Measurements from ENCODE around the gene ABLIM2. TPM values are rescaled to one million over a fixed set of nuclear protein-coding genes. Genes with fewer than 3 reads are reported as not detected.

The ABLIM2 gene
- total RNA-seq, 1 experiment from 2014 or later: 6.1 TPM

DNA sequence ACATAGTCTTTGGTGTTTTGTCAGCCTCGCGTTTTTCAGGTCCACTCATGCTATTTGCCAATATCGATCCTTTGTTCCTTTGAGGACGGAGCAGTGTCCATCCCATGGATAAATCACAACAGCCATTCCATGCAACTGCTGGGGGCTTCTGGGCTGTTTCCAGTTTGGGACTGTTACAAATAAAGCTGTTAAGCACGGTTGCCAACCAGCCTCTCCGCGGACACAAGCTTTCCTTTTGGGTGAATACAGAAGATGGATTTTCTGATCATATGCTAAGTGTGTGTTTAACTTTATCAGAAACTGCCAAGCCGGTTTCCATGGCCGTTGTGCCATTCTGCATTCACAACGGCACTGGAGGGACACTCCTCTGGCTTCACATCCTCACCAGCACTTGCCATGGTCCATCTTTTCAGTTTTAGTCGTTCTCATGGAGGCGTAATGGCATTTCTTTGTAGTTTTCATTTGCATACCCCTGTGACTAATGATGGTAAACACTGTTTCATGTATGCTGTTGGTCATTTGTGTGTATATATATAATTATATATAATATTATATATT lies 67.8 kb downstream of the ABLIM2 start:
- Histone ChIP-seq H3K27ac (ENCODE audit: low read depth, low read length) (no peak overlapping the region), H2AFZ (ENCODE audit: low read depth, low read length, poor library complexity, severe bottlenecking) (no peak overlapping the region), H3K9me2 (ENCODE audit: insufficient read depth) (no peaks in the 10 kb centered on the region), H3K4me3 (replicated peaks in 1 of 2; ENCODE audit: low read depth in 1 of 2, low read length in 2 of 2) (no peak overlapping the region), H3K9ac (ENCODE audit: low read length) (no peak overlapping the region), H4K20me1 (ENCODE audit: insufficient read depth) (no peaks in the 10 kb centered on the region), H3K4me1 (ENCODE audit: control insufficient read depth in 1 of 2, insufficient read depth in 2 of 2, low read length in 2 of 2) (peaks cover 0 to 8% of the 10 kb centered on the region in 2 experiments; a peak in 1 of 4 replicates), H3K4me2 (ENCODE audit: low read length) (no peak overlapping the region), H3K27me3 (ENCODE audit: insufficient read depth, low read length) (no peaks in the 10 kb centered on the region), H3K36me3 (ENCODE audit: control insufficient read depth in 1 of 2, insufficient read depth in 2 of 2, low read length in 2 of 2) (no peaks in the 10 kb centered on the region), H3K9me3 (ENCODE audit: control insufficient read depth in 1 of 2, insufficient read depth in 1 of 2, low read depth in 1 of 2, low read length in 2 of 2) (peaks cover 0 to 7% of the 10 kb centered on the region in 2 experiments; a peak in 1 of 4 replicates), H3K79me2 (ENCODE audit: insufficient read depth, low read length) (no peaks in the 10 kb centered on the region)
- ChIA-PET POLR2A (no interaction called here), RAD21 (ENCODE audit: low non-redundant PET in 1 of 2, low total read pairs in 2 of 2, uncharacterized antibody in 2 of 2, unreplicated experiment in 2 of 2) (no interaction called here), CTCF (no interaction called here)
- ATAC-seq (no peak), DNase-seq (ENCODE audit: low read depth, low spot score) (no peak)
- intact Hi-C loops (cut with micrococcal nuclease): no loop called here
- TF ChIP-seq EZH2 (IDR thresholded peaks at IDR 0.05) (no peak), ZFX (IDR thresholded peaks at IDR 0.05) (no peak), ZBTB33 (IDR thresholded peaks at IDR 0.05; ENCODE audit: extremely low read depth, insufficient replicate concordance, low read length) (no peak), ATF3 (IDR thresholded peaks at IDR 0.05) (no peak), EGR1 (IDR thresholded peaks at IDR 0.05; ENCODE audit: low read depth) (no peak), SIN3A (IDR thresholded peaks at IDR 0.05; ENCODE audit: low read depth) (no peak), SRF (IDR thresholded peaks at IDR 0.05; ENCODE audit: low read depth) (no peak), JUND (IDR thresholded peaks at IDR 0.05) (no peak), SP1 (IDR thresholded peaks at IDR 0.05; ENCODE audit: low read depth) (no peak), ELF1 (IDR thresholded peaks at IDR 0.05; ENCODE audit: borderline replicate concordance, low read depth) (no peak), ZNF274 (IDR thresholded peaks at IDR 0.05; ENCODE audit: low read depth, low read length) (no peak), RAD21 (IDR thresholded peaks at IDR 0.05; ENCODE audit: low read depth) (no peak), CEBPB (IDR thresholded peaks at IDR 0.05; ENCODE audit: low read depth) (no peak), EZH2phosphoT487 (IDR thresholded peaks at IDR 0.05; ENCODE audit: borderline replicate concordance) (no peak), TCF7L2 (IDR thresholded peaks at IDR 0.05; ENCODE audit: borderline replicate concordance, extremely low read depth, insufficient read depth, insufficient read length) (no peak), POLR2A (IDR thresholded peaks at IDR 0.05; ENCODE audit: borderline replicate concordance, extremely low read depth, insufficient read depth, insufficient read length) (no peak), MAX (IDR thresholded peaks at IDR 0.05) (no peak), YY1 (IDR thresholded peaks at IDR 0.05; ENCODE audit: extremely low read depth, insufficient replicate concordance, low read depth, low read length) (no peak)
- TF ChIP-seq, protein P1, sequence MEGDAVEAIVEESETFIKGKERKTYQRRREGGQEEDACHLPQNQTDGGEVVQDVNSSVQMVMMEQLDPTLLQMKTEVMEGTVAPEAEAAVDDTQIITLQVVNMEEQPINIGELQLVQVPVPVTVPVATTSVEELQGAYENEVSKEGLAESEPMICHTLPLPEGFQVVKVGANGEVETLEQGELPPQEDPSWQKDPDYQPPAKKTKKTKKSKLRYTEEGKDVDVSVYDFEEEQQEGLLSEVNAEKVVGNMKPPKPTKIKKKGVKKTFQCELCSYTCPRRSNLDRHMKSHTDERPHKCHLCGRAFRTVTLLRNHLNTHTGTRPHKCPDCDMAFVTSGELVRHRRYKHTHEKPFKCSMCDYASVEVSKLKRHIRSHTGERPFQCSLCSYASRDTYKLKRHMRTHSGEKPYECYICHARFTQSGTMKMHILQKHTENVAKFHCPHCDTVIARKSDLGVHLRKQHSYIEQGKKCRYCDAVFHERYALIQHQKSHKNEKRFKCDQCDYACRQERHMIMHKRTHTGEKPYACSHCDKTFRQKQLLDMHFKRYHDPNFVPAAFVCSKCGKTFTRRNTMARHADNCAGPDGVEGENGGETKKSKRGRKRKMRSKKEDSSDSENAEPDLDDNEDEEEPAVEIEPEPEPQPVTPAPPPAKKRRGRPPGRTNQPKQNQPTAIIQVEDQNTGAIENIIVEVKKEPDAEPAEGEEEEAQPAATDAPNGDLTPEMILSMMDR (IDR thresholded peaks at IDR 0.05 in 2 of 3, conservative IDR thresholded peaks at IDR 0.05 in 1 of 3; ENCODE audit: borderline replicate concordance in 1 of 3, insufficient read depth in 1 of 3, low read depth in 2 of 3, low read length in 2 of 3): no peak
- no TSS peak for BruUV-seq (replicated peaks)
